HCT116 (cell line): ENCODE results near the gene SFRP2.

Experiments
- CEBPB ChIP-seq: IDR thresholded peaks from 2 replicates; pipeline ENCODE4 v1.6.1; 2012; ENCODE audit warnings: low read depth
- EGR1 ChIP-seq: IDR thresholded peaks from 2 replicates; pipeline ENCODE4 v1.6.1; 2012; ENCODE audit warnings: low read depth
- EZH2 ChIP-seq: fragments of 200-600 bp; sonication (generic); IDR thresholded peaks from 2 replicates; pipeline ENCODE4 v1.6.1; 2017; ENCODE audit warnings: antibody characterized with exemption, mixed run types
- EZH2phosphoT487 ChIP-seq: fragments of 200-600 bp; IDR thresholded peaks from 2 replicates; pipeline ENCODE4 v1.6.1; 2018; ENCODE audit warnings: antibody characterized with exemption, borderline replicate concordance
- POLR2A ChIP-seq: IDR thresholded peaks from 2 replicates; pipeline ENCODE4 v1.7.0; 2011; ENCODE audit warnings: borderline replicate concordance; ENCODE audit not compliant: insufficient read depth, insufficient read length; ENCODE audit errors: extremely low read depth
- POLR2AphosphoS5 ChIP-seq: IDR thresholded peaks from 2 replicates; pipeline ENCODE4 v1.6.1; 2011; ENCODE audit warnings: mild to moderate bottlenecking, low read depth, low read length, moderate library complexity
- SIN3A ChIP-seq: IDR thresholded peaks from 2 replicates; pipeline ENCODE4 v1.6.1; 2012; ENCODE audit warnings: low read depth
- YY1 ChIP-seq: IDR thresholded peaks from 2 replicates; pipeline ENCODE4 v1.6.1; 2011; ENCODE audit warnings: low read length, low read depth, moderate library complexity, mild to moderate bottlenecking; ENCODE audit not compliant: insufficient replicate concordance; ENCODE audit errors: extremely low read depth
- ZFX ChIP-seq: fragments of 450-650 bp; IDR thresholded peaks from 2 replicates; pipeline ENCODE4 v1.6.1; 2017
- TF ChIP-seq, protein P1 (sequence below), 3 experiments: fragments of 200-600 bp in 1 of 3; sonication (generic) in 1 of 3; IDR thresholded peaks in 2 of 3; conservative IDR thresholded peaks in 1 of 3; 2 replicates each; pipeline ENCODE4 v1.5.1; 2012 to 2017; ENCODE audit warnings: low read depth in 2 of 3, low read length in 2 of 3, antibody characterized with exemption in 1 of 3, borderline replicate concordance in 1 of 3, control low read depth in 1 of 3, mild to moderate bottlenecking in 1 of 3, mixed read lengths in 1 of 3, mixed run types in 1 of 3, moderate library complexity in 1 of 3; ENCODE audit not compliant: insufficient read depth in 1 of 3
- TF ChIP-seq, protein P2 (sequence below): IDR thresholded peaks from 2 replicates; pipeline ENCODE4 v1.6.1; 2012; ENCODE audit warnings: low read depth

DNA sequence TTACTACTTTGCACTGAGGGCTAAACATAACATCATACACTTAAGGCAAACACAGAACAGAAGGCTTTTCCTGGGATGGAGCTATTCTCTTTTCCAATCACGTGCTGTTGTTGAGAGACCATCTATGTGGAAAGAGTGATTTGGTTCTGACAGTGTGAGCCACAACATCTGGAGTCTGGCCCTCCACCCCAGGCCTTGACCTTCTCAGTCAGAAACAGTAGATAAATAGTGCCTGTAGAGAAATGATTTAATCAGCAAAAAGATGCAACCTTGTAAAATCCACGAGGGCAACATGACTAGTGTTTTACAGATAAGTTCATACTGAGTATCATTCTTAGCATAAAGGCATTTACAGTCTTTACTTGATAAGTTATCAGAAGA, 10.8 kb upstream of the SFRP2 start:
- TF ChIP-seq SIN3A, result no peak
- TF ChIP-seq, protein P1, sequence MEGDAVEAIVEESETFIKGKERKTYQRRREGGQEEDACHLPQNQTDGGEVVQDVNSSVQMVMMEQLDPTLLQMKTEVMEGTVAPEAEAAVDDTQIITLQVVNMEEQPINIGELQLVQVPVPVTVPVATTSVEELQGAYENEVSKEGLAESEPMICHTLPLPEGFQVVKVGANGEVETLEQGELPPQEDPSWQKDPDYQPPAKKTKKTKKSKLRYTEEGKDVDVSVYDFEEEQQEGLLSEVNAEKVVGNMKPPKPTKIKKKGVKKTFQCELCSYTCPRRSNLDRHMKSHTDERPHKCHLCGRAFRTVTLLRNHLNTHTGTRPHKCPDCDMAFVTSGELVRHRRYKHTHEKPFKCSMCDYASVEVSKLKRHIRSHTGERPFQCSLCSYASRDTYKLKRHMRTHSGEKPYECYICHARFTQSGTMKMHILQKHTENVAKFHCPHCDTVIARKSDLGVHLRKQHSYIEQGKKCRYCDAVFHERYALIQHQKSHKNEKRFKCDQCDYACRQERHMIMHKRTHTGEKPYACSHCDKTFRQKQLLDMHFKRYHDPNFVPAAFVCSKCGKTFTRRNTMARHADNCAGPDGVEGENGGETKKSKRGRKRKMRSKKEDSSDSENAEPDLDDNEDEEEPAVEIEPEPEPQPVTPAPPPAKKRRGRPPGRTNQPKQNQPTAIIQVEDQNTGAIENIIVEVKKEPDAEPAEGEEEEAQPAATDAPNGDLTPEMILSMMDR (IDR thresholded peaks at IDR 0.05 in 2 of 3, conservative IDR thresholded peaks at IDR 0.05 in 1 of 3; ENCODE audit: borderline replicate concordance in 1 of 3, insufficient read depth in 1 of 3, low read depth in 2 of 3, low read length in 2 of 3), result no peak
- no peak for TF ChIP-seq YY1
- TF ChIP-seq POLR2A, result no peak
- TF ChIP-seq, protein P2, sequence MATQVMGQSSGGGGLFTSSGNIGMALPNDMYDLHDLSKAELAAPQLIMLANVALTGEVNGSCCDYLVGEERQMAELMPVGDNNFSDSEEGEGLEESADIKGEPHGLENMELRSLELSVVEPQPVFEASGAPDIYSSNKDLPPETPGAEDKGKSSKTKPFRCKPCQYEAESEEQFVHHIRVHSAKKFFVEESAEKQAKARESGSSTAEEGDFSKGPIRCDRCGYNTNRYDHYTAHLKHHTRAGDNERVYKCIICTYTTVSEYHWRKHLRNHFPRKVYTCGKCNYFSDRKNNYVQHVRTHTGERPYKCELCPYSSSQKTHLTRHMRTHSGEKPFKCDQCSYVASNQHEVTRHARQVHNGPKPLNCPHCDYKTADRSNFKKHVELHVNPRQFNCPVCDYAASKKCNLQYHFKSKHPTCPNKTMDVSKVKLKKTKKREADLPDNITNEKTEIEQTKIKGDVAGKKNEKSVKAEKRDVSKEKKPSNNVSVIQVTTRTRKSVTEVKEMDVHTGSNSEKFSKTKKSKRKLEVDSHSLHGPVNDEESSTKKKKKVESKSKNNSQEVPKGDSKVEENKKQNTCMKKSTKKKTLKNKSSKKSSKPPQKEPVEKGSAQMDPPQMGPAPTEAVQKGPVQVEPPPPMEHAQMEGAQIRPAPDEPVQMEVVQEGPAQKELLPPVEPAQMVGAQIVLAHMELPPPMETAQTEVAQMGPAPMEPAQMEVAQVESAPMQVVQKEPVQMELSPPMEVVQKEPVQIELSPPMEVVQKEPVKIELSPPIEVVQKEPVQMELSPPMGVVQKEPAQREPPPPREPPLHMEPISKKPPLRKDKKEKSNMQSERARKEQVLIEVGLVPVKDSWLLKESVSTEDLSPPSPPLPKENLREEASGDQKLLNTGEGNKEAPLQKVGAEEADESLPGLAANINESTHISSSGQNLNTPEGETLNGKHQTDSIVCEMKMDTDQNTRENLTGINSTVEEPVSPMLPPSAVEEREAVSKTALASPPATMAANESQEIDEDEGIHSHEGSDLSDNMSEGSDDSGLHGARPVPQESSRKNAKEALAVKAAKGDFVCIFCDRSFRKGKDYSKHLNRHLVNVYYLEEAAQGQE, result no peak
- no peak for TF ChIP-seq EZH2
- no peak for TF ChIP-seq POLR2AphosphoS5
- no peak for TF ChIP-seq EGR1
- no peak for TF ChIP-seq ZFX
- no peak for TF ChIP-seq EZH2phosphoT487
- no peak for TF ChIP-seq CEBPB
